Cardiac muscle cell (in vitro differentiated cells and primary cell): Measurements from ENCODE around the gene MUC5B. TPM values are rescaled to one million over a fixed set of nuclear protein-coding genes. Genes with fewer than 3 reads are reported as not detected.

Experiments used
- DNase-seq, 2 donors: peaks; one replicate each; pipeline versions ENCODE4 v3.0.0 to v3.0.0-alpha.2; 2010 to 2017; ENCODE audit warnings: low read depth in 1 of 2, low spot score in 1 of 2
- H3K27ac ChIP-seq: fragments of 200-600 bp; sonication (generic); 2 replicates; pipeline ENCODE4 v1.5.1; 2016
- H3K27me3 ChIP-seq: fragments of 200-600 bp; sonication (generic); 2 replicates; pipeline ENCODE4 v1.6.0; 2016; ENCODE audit warnings: control low read depth
- H3K36me3 ChIP-seq: fragments of 200-600 bp; sonication (generic); 2 replicates; pipeline ENCODE4 v1.5.1; 2016; ENCODE audit warnings: control low read depth
- H3K4me1 ChIP-seq: fragments of 200-600 bp; sonication (generic); 2 replicates; pipeline ENCODE4 v1.8.1; 2017; ENCODE audit warnings: low read depth, mild to moderate bottlenecking, mixed run types
- H3K4me3 ChIP-seq: fragments of 200-600 bp; sonication (generic); 2 replicates; pipeline ENCODE4 v1.5.1; 2016; ENCODE audit warnings: mild to moderate bottlenecking
- H3K9me3 ChIP-seq: fragments of 200-600 bp; sonication (generic); 2 replicates; pipeline ENCODE4 v1.5.1; 2017; ENCODE audit warnings: low read depth, mild to moderate bottlenecking, control low read depth
- CTCF ChIP-seq: IDR thresholded peaks from 2 replicates; pipeline ENCODE4 v1.5.1; 2012; ENCODE audit warnings: low read depth, mild to moderate bottlenecking, low read length
- polyA plus RNA-seq: library from polyadenylated mRNA; unstranded; fragments of >200 nt; fragmentation: Nextera tagmentation; extraction: Ambion mirVana; gene quantifications from 2 replicates; pipeline ENCODE4 v1.2.1, GENCODE V29; 2016
- total RNA-seq: library from RNA; depleted of rRNA; stranded (reverse); fragments of >200 nt; gene quantifications from 2 replicates; pipeline ENCODE4 v1.2.3, GENCODE V29; 2016

Gene MUC5B
- total and polyA plus RNA-seq, 2 experiments from 2014 or later = not detected

- no peak for TF ChIP-seq CTCF
- Histone ChIP-seq H3K9me3 (no peaks in the 10 kb centered on the region), H3K27me3 (no peaks in the 10 kb centered on the region), H3K4me1 (no peaks in the 10 kb centered on the region), H3K4me3 (no peak overlapping the region), H3K36me3 (no peaks in the 10 kb centered on the region), H3K27ac (no peak overlapping the region)
- no peak for DNase-seq
Observed at GRCh38 chr11:1237851-1238250, 15.0 kb downstream of the MUC5B start.

- H3K27me3 ChIP-seq = no peaks in the 10 kb centered on the region
- DNase-seq = peak in 1 of 2 donors; percentile 77
- no peak overlapping the region for H3K4me3 ChIP-seq
- TF ChIP-seq CTCF = no peak
- no peaks in the 10 kb centered on the region for H3K36me3 ChIP-seq
- H3K9me3 ChIP-seq = no peaks in the 10 kb centered on the region
- H3K27ac ChIP-seq = no peak overlapping the region
- no peaks in the 10 kb centered on the region for H3K4me1 ChIP-seq
Observed at GRCh38 chr11:1238767-1239595, 16.1 kb downstream of the MUC5B start.

- Histone ChIP-seq H3K27me3 (no peaks in the 10 kb centered on the region), H3K27ac (no peak overlapping the region), H3K4me3 (no peak overlapping the region), H3K4me1 (no peaks in the 10 kb centered on the region), H3K9me3 (no peaks in the 10 kb centered on the region), H3K36me3 (no peaks in the 10 kb centered on the region)
- TF ChIP-seq CTCF = no peak
- DNase-seq = no peak
Observed at GRCh38 chr11:1239596-1240205, 16.8 kb downstream of the MUC5B start.

GRCh38 chr11:1240771-1241170 is 17.9 kb downstream of the MUC5B start:
- no peaks in the 10 kb centered on the region for H3K27me3 ChIP-seq
- no peaks in the 10 kb centered on the region for H3K36me3 ChIP-seq
- no peaks in the 10 kb centered on the region for H3K4me1 ChIP-seq
- no peak overlapping the region for H3K27ac ChIP-seq
- H3K9me3 ChIP-seq = no peaks in the 10 kb centered on the region
- no peak for DNase-seq
- no peak overlapping the region for H3K4me3 ChIP-seq
- no peak for TF ChIP-seq CTCF

- no peaks in the 10 kb centered on the region for H3K36me3 ChIP-seq
- H3K27me3 ChIP-seq = no peaks in the 10 kb centered on the region
- no peak for TF ChIP-seq CTCF
- no peak overlapping the region for H3K4me3 ChIP-seq
- DNase-seq = no peak
- no peaks in the 10 kb centered on the region for H3K4me1 ChIP-seq
- H3K9me3 ChIP-seq = no peaks in the 10 kb centered on the region
- H3K27ac ChIP-seq = no peak overlapping the region
Observed at GRCh38 chr11:1241706-1242105, 18.8 kb downstream of the MUC5B start.
